HEK293 (cell line): ENCODE data around the gene VPS4A.

ENCODE experiments used
- CTCF ChIP-seq: fragments of 450-650 bp; formaldehyde crosslinking; IDR thresholded peaks from 2 replicates; pipeline ENCODE4 v1.5.1; 2016; ENCODE audit warnings: missing biosample characterization, missing genetic modification characterization
- ELK4 ChIP-seq: IDR thresholded peaks from 2 replicates; pipeline ENCODE4 v1.6.1; 2011; ENCODE audit warnings: mild to moderate bottlenecking, low read depth, low read length, borderline replicate concordance
- MYNN ChIP-seq: fragments of 450-650 bp; formaldehyde crosslinking; IDR thresholded peaks from 2 replicates; pipeline ENCODE4 v1.5.1; 2016; ENCODE audit warnings: missing biosample characterization, missing genetic modification characterization, borderline replicate concordance
- ZBTB11 ChIP-seq: fragments of 450-650 bp; formaldehyde crosslinking; conservative IDR thresholded peaks from 2 replicates; pipeline ENCODE4 v1.5.1; 2016; ENCODE audit warnings: low read depth, missing biosample characterization, missing genetic modification characterization
- ZNF10 ChIP-seq: fragments of 450-650 bp; formaldehyde crosslinking; IDR thresholded peaks from 2 replicates; pipeline ENCODE4 v1.5.1; 2017; ENCODE audit warnings: missing biosample characterization, missing genetic modification characterization
- ZNF398 ChIP-seq: fragments of 450-650 bp; formaldehyde crosslinking; IDR thresholded peaks from 2 replicates; pipeline ENCODE4 v1.5.1; 2017; ENCODE audit warnings: missing biosample characterization, missing genetic modification characterization
- ZNF548 ChIP-seq: fragments of 450-650 bp; formaldehyde crosslinking; IDR thresholded peaks from 2 replicates; pipeline ENCODE4 v1.5.1; 2016; ENCODE audit warnings: missing biosample characterization, missing genetic modification characterization
- ZNF76 ChIP-seq: fragments of 450-650 bp; formaldehyde crosslinking; IDR thresholded peaks from 2 replicates; pipeline ENCODE4; 2016; ENCODE audit warnings: low read depth, missing biosample characterization, missing genetic modification characterization, borderline replicate concordance

- TF ChIP-seq ZBTB11 (tag by site-specific recombination) (no peak), ZNF398 (tag by site-specific recombination) (no peak), ELK4 (no peak), CTCF (tag by site-specific recombination) (no peak), MYNN (tag by site-specific recombination) (no peak), ZNF10 (tag by site-specific recombination) (no peak), ZNF76 (tag by site-specific recombination) (no peak), ZNF548 (tag by site-specific recombination) (no peak)
These were observed 10.0 kb upstream of the VPS4A start for GRCh38 chr16:69301187-69301586.
